GM23338 (cell line): ENCODE measurements around the gene FAM161B.

Source experiments
- CTCF ChIP-seq, 2 experiments: fragments of 200-600 bp in 1 of 2; sonication (generic) in 1 of 2; conservative IDR thresholded peaks; 2 replicates each; pipeline versions ENCODE4 v1.5.1 to v1.6.1; 2016 to 2017; ENCODE audit warnings: antibody characterized with exemption in 2 of 2, low read depth in 2 of 2, mild to moderate bottlenecking in 2 of 2, moderate library complexity in 1 of 2
- EZH2 ChIP-seq: fragments of 200-600 bp; sonication (generic); IDR thresholded peaks from one replicate; pipeline ENCODE4 v1.8.0; 2017; ENCODE audit warnings: antibody characterized with exemption, mild to moderate bottlenecking, low read depth; ENCODE audit not compliant: unreplicated experiment
- NANOG ChIP-seq: IDR thresholded peaks from 2 replicates; pipeline ENCODE4 v1.6.1; 2016; ENCODE audit warnings: antibody characterized with exemption, borderline replicate concordance
- POLR2AphosphoS5 ChIP-seq: IDR thresholded peaks from 2 replicates; pipeline ENCODE4 v1.6.1; 2016; ENCODE audit warnings: antibody characterized with exemption, low read depth
- REST ChIP-seq: IDR thresholded peaks from one replicate; pipeline ENCODE4 v1.6.1; 2018; ENCODE audit warnings: antibody characterized with exemption; ENCODE audit not compliant: unreplicated experiment

- TF ChIP-seq CTCF (conservative IDR thresholded peaks at IDR 0.05; ENCODE audit: low read depth in 2 of 2) (no peak), POLR2AphosphoS5 (no peak), REST (no peak), EZH2 (no peak), NANOG (no peak)
Measured at GRCh38 chr14:73976125-73976524, 26.2 kb upstream of the FAM161B start.
